ENCODE measurements around the gene TBC1D30.
"Not testable (repeated sequence)": the region's sequence is repeated elsewhere in the genome, so short reads cannot be mapped to it uniquely, and the experiment has no call there.

Gene TBC1D30, protein sequence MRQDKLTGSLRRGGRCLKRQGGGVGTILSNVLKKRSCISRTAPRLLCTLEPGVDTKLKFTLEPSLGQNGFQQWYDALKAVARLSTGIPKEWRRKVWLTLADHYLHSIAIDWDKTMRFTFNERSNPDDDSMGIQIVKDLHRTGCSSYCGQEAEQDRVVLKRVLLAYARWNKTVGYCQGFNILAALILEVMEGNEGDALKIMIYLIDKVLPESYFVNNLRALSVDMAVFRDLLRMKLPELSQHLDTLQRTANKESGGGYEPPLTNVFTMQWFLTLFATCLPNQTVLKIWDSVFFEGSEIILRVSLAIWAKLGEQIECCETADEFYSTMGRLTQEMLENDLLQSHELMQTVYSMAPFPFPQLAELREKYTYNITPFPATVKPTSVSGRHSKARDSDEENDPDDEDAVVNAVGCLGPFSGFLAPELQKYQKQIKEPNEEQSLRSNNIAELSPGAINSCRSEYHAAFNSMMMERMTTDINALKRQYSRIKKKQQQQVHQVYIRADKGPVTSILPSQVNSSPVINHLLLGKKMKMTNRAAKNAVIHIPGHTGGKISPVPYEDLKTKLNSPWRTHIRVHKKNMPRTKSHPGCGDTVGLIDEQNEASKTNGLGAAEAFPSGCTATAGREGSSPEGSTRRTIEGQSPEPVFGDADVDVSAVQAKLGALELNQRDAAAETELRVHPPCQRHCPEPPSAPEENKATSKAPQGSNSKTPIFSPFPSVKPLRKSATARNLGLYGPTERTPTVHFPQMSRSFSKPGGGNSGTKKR

DNA sequence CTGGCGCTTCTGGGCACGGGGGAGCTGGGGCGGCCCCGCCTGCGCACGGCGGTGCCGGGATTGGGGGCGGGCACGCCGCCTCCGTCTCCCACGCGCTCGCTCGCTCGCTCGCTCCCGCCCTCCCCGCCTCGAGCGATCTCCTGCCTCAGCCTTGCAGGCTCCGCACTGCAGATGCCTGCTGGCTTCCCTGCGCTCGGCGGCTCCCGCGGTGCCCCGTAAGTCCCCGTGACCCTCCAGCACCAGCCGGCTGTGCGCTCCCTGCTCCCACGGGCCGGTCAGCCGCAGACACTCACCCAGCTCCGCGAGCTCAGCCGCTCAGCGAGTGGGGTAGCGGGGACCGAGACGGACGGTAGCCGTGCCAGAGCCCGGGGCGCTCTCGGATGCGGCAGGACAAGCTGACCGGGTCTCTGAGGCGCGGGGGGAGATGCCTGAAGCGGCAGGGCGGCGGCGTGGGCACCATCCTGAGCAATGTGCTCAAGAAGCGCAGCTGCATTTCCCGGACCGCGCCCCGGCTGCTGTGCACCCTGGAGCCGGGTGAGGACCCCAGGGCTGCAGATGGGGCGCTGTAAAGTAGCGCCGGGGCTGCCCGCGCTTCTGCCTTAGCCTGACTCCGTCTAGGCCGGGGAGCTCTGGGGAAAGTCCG is at the start of gene TBC1D30:
Gene TBC1D30, plus strand, starts transcription at position 148 of the 643 bp plus-strand sequence. Its CDS starts 233 bp downstream, at position 381.
- Histone ChIP-seq H3K27ac (ENCODE audit: low read length) (no peak within 1 kb of the TSS), H3K27me3 (ENCODE audit: low read depth, low read length) (peaks cover 29% of the 10 kb centered on the region), H3K4me3 (ENCODE audit: low read depth in 1 of 2, low read length in 2 of 2) (peak within 1 kb of the TSS; percentile 60 to 81), H3K4me1 (ENCODE audit: control insufficient read depth in 1 of 2, insufficient read depth in 2 of 2, low read length in 2 of 2) (peaks cover 4 to 30% of the 10 kb centered on the region in 2 donors), H3K36me3 (ENCODE audit: control insufficient read depth in 1 of 2, insufficient read depth in 2 of 2, low read length in 2 of 2) (no peaks in the 10 kb centered on the region), H3K9me3 (ENCODE audit: control insufficient read depth in 1 of 2, low read length in 2 of 2) (no peaks in the 10 kb centered on the region)

DNA sequence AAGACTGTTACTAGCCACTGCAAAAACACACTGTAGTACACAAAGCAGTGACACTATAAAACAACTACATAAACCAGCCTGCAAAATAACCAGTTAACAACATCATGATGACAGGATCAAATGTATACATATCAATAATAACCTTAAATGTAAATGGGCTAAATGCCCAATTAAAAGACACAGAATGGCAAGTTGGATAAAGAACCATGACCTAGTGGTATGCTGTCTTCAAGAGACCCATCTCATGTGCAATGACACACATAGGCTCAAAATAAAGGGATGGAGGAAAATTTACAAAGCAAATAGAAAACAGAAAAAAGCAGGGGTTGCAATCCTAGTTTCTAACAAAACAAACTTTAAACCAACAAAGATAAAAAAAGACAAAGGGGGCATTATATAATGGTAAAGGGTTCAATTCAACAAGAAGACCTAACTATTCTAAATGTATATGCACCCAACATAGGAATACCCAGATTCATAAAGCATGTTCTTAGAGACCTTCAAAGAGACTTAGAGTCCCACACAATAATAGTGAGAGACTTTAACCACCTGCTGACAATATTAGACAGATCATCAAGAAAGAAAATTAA is 49.2 kb upstream of the TBC1D30 start:
- not testable (repeated sequence) for H3K27ac ChIP-seq (ENCODE audit: low read length); H3K4me3 ChIP-seq (ENCODE audit: low read depth in 1 of 2, low read length in 2 of 2); H3K4me1 ChIP-seq (ENCODE audit: control insufficient read depth in 1 of 2, insufficient read depth in 2 of 2, low read length in 2 of 2); H3K36me3 ChIP-seq (ENCODE audit: control insufficient read depth in 1 of 2, insufficient read depth in 2 of 2, low read length in 2 of 2); H3K27me3 ChIP-seq (ENCODE audit: low read depth, low read length)
- H3K9me3 ChIP-seq (ENCODE audit: control insufficient read depth in 1 of 2, low read length in 2 of 2): peaks cover 0 to 14% of the 10 kb centered on the region in 2 donors

DNA sequence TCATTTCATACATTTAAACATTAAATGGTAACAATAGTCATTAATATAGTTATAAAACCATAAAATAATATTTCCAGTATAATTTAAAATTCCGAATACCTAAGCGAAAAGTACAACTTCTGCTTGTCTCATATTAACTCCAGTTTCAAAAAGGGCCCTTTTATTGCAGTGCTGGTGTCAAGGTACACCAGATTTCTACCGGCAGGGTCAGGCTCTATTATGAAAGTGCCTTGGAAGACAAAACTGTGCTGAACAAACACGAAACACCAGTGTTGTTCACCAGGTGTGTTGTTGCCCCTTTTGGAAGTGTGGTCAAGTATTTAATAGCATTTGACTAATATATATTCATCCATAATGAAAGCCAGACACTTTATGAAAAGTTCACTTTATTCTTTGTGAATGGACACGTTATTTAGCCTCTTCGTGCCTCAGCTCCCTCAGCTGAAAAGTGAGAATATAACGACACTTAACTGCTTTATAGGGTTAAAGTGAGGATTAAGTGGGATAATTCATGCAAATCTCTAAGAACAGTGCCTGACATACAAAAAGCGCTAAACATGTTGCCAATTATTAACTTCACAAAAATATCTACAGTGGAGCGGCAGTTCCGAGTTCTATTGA is 45.0 kb upstream of the TBC1D30 start:
- Histone ChIP-seq H3K4me1 (ENCODE audit: control insufficient read depth in 1 of 2, insufficient read depth in 2 of 2, low read length in 2 of 2) (peaks cover 9 to 15% of the 10 kb centered on the region in 2 donors), H3K36me3 (ENCODE audit: control insufficient read depth in 1 of 2, insufficient read depth in 2 of 2, low read length in 2 of 2) (no peaks in the 10 kb centered on the region), H3K27ac (ENCODE audit: low read length) (no peak overlapping the region), H3K9me3 (ENCODE audit: control insufficient read depth in 1 of 2, low read length in 2 of 2) (peaks cover 0 to 9% of the 10 kb centered on the region in 2 donors), H3K4me3 (ENCODE audit: low read depth in 1 of 2, low read length in 2 of 2) (no peak overlapping the region), H3K27me3 (ENCODE audit: low read depth, low read length) (peaks cover 8% of the 10 kb centered on the region)

DNA sequence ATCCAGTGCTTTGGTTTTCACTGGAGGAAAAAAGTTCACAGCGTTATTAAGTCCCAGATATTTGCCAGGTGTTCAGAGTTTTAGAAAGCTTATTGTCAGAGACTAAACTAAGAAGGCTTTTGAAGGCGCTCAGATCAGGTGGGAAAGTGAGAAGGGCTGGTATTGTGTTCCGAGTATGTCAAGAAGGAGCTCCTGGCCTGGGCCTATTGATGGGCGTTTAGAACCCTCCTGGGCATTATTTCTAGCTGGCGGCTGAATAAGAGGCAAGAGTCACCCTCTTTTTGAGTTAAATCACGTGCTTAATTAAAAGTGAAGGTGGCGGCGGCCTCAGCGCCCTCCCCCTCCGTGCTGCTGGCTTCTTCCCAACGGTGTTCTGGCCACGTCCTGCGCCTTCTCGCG is 44.3 kb upstream of the TBC1D30 start:
- Histone ChIP-seq H3K36me3 (ENCODE audit: control insufficient read depth in 1 of 2, insufficient read depth in 2 of 2, low read length in 2 of 2) (no peaks in the 10 kb centered on the region), H3K4me3 (ENCODE audit: low read depth in 1 of 2, low read length in 2 of 2) (peak overlapping the region; percentile 66 to 71), H3K27me3 (ENCODE audit: low read depth, low read length) (peaks cover 8% of the 10 kb centered on the region), H3K9me3 (ENCODE audit: control insufficient read depth in 1 of 2, low read length in 2 of 2) (peaks cover 0 to 7% of the 10 kb centered on the region in 2 donors), H3K4me1 (ENCODE audit: control insufficient read depth in 1 of 2, insufficient read depth in 2 of 2, low read length in 2 of 2) (peaks cover 9 to 15% of the 10 kb centered on the region in 2 donors), H3K27ac (ENCODE audit: low read length) (no peak overlapping the region)

DNA sequence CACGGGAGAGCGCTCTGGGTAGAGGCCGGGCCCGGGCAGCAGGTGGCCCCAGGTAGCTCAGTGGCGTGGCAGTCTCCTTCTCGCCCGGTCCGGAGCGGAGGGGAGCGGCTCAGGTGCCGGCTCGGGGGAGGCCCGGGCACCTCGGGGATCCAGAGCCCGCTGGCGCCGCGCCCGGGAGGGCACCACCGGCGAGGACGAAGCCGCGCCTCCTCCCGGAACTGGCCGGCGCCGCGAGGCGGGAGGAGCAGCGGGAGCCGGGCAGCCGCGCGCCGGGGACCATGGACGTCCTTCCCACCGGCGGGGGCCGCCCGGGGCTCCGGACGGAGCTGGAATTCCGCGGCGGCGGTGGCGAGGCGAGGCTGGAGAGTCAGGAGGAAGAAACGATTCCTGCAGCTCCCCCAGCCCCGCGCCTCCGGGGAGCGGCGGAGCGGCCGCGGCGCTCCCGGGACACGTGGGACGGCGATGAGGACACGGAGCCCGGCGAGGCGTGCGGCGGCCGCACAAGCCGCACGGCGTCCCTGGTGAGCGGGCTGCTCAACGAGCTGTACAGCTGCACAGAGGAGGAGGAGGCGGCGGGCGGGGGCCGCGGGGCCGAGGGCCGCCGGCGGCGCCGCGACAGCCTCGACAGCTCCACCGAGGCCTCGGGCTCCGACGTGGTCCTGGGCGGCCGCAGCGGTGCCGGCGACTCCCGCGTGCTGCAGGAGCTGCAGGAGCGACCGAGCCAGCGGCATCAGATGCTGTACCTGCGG is 43.7 kb upstream of the TBC1D30 start:
- Histone ChIP-seq H3K27ac (ENCODE audit: low read length) (no peak overlapping the region), H3K4me3 (ENCODE audit: low read depth in 1 of 2, low read length in 2 of 2) (peak overlapping the region; percentile 66 to 71), H3K36me3 (ENCODE audit: control insufficient read depth in 1 of 2, insufficient read depth in 2 of 2, low read length in 2 of 2) (no peaks in the 10 kb centered on the region), H3K9me3 (ENCODE audit: control insufficient read depth in 1 of 2, low read length in 2 of 2) (peaks cover 0 to 2% of the 10 kb centered on the region in 2 donors), H3K4me1 (ENCODE audit: control insufficient read depth in 1 of 2, insufficient read depth in 2 of 2, low read length in 2 of 2) (peaks cover 9 to 15% of the 10 kb centered on the region in 2 donors), H3K27me3 (ENCODE audit: low read depth, low read length) (peaks cover 8% of the 10 kb centered on the region)

DNA sequence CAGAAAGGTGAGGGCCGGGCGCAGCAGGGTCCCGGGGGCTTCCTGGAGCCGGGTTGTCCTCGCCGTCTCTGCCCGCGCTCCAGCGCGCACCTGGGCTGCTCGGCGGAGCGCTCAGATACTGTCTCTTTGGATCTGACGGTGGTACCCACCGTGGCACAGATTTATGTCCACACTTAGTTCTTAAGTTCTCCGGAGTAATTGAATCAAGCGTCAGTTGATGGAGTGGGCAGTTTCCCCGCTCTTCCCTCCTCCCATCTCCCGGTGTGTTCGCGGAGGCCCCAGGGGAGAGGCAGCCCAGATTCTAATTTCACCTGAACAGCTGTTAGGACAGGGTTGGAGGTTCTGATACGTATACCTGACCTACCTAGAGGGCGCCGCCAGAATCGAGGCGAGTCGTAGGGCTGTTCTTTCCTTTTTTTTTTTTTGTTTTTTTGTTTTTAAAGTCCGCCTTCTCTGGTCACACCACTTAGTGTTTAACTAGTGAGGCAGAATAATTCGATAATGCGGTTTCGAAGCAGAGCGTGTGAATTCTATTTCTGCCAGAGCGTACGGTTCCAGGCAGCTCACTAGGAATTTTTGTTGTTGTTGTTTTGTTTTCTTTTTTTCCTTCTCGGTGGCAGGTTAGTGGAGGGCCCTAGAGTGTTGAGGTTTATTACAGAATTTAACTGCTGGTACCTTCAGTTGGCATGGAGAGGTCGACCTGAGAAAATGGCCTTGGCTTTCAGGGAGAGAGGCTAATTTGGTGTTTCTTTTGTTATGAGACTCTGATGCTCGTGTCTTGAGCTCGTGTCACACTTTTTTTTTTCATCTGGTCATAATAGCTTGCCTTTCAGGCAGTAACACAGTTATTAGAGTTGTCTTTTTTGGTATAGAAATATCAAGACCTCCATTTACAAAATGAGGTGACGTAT is 42.9 kb upstream of the TBC1D30 start:
- peak overlapping the region; percentile 71 for H3K27ac ChIP-seq (ENCODE audit: low read length)
- peaks cover 9 to 15% of the 10 kb centered on the region in 2 donors for H3K4me1 ChIP-seq (ENCODE audit: control insufficient read depth in 1 of 2, insufficient read depth in 2 of 2, low read length in 2 of 2)
- H3K36me3 ChIP-seq (ENCODE audit: control insufficient read depth in 1 of 2, insufficient read depth in 2 of 2, low read length in 2 of 2): no peaks in the 10 kb centered on the region
- H3K9me3 ChIP-seq (ENCODE audit: control insufficient read depth in 1 of 2, low read length in 2 of 2): no peaks in the 10 kb centered on the region
- H3K4me3 ChIP-seq (ENCODE audit: low read depth in 1 of 2, low read length in 2 of 2): peak overlapping the region; percentile 66 to 71
- H3K27me3 ChIP-seq (ENCODE audit: low read depth, low read length): peaks cover 8% of the 10 kb centered on the region

DNA sequence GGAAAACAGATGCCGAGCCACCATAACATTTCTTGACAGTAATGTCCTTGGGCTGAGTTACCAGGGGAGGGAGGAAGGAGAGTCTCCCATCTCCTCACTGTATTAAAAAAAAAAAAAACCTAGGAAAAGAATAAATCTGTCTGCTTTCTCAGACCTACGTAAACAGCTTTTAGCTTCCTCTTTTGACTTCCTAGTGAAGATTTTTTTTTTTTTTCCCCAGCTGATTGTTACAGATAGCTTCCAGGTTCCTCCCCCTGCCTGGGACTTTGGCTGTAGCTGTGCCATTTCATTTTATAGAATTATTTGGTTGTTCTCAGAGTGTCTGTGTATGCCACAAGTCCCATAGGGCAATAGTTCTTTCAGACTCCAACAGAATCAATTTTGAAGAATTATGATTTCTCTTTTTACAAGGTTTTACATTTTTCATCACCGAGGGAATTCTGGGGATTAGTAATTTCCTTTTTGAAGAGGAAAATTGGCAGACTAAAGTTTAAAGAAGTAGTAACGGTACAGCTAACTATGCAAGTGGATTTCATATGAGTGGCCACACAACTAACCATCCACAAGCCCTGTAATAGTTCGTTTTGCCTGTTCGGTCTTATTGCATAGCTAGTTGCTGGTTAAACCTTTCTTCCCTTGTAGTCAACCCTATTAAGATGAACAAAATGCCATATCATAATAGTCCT is 42.1 kb upstream of the TBC1D30 start:
- H3K4me3 ChIP-seq (ENCODE audit: low read depth in 1 of 2, low read length in 2 of 2): peak overlapping the region; percentile 66 to 71
- no peak overlapping the region for H3K27ac ChIP-seq (ENCODE audit: low read length)
- H3K4me1 ChIP-seq (ENCODE audit: control insufficient read depth in 1 of 2, insufficient read depth in 2 of 2, low read length in 2 of 2): peaks cover 9 to 15% of the 10 kb centered on the region in 2 donors
- H3K9me3 ChIP-seq (ENCODE audit: control insufficient read depth in 1 of 2, low read length in 2 of 2): no peaks in the 10 kb centered on the region
- no peaks in the 10 kb centered on the region for H3K36me3 ChIP-seq (ENCODE audit: control insufficient read depth in 1 of 2, insufficient read depth in 2 of 2, low read length in 2 of 2)
- peaks cover 8% of the 10 kb centered on the region for H3K27me3 ChIP-seq (ENCODE audit: low read depth, low read length)

DNA sequence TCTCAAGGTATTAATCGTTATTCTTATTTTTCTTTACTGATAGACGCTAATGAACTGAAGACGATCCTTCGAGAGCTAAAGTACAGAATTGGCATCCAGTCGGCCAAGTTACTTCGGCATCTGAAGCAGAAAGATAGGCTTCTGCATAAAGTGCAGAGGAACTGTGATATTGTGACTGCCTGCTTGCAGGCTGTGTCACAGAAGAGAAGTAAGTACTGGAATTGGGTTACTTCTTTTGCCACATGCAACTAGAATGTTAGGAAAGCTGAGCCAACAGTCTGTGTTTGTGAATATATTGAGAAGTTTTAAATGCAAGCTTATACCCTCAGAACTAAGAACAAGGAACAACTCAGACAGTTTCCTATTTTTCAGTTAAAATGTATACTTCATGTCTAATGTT is 38.6 kb upstream of the TBC1D30 start:
- Histone ChIP-seq H3K9me3 (ENCODE audit: control insufficient read depth in 1 of 2, low read length in 2 of 2) (no peaks in the 10 kb centered on the region), H3K27ac (ENCODE audit: low read length) (no peak overlapping the region), H3K4me1 (ENCODE audit: control insufficient read depth in 1 of 2, insufficient read depth in 2 of 2, low read length in 2 of 2) (peaks cover 9% of the 10 kb centered on the region in 2 donors), H3K27me3 (ENCODE audit: low read depth, low read length) (peaks cover 8% of the 10 kb centered on the region), H3K4me3 (ENCODE audit: low read depth in 1 of 2, low read length in 2 of 2) (no peak overlapping the region), H3K36me3 (ENCODE audit: control insufficient read depth in 1 of 2, insufficient read depth in 2 of 2, low read length in 2 of 2) (no peaks in the 10 kb centered on the region)

DNA sequence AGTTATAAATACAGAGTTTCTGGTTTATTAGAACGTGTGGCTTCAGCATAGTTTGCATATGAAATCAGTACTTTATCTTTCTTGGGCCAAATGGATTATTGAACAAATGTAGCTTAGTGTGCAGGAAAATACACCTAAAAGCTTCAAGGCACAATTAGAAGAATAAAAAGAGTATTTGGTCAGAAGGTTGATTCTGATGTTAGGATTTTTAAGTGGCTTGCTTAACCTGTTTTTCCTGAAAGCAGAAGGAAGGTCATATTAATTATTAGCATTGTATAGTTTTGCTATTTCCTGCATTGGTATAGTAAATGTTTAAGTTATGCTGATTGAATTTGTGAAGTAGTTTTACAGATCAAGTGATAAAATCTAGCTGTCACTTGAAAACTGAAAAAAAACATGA is 34.3 kb upstream of the TBC1D30 start:
- H3K27me3 ChIP-seq (ENCODE audit: low read depth, low read length): no peaks in the 10 kb centered on the region

More for the DNA sequence above, 34.3 kb upstream of the TBC1D30 start:
- Histone ChIP-seq H3K27ac (ENCODE audit: low read length) (no peak overlapping the region), H3K4me1 (ENCODE audit: control insufficient read depth in 1 of 2, insufficient read depth in 2 of 2, low read length in 2 of 2) (no peaks in the 10 kb centered on the region), H3K36me3 (ENCODE audit: control insufficient read depth in 1 of 2, insufficient read depth in 2 of 2, low read length in 2 of 2) (no peaks in the 10 kb centered on the region), H3K9me3 (ENCODE audit: control insufficient read depth in 1 of 2, low read length in 2 of 2) (no peaks in the 10 kb centered on the region), H3K4me3 (ENCODE audit: low read depth in 1 of 2, low read length in 2 of 2) (no peak overlapping the region)
